ENCODE measurements around the gene MRPS5. TPM values are rescaled to one million over a fixed set of nuclear protein-coding genes. Genes with fewer than 3 reads are reported as not detected.
"Not testable (repeated sequence)": the region's sequence is repeated elsewhere in the genome, so short reads cannot be mapped to it uniquely, and the experiment has no call there.

MRPS5 gene
- total RNA-seq, 1 donor from 2014 or later, result 55.0 TPM

DNA sequence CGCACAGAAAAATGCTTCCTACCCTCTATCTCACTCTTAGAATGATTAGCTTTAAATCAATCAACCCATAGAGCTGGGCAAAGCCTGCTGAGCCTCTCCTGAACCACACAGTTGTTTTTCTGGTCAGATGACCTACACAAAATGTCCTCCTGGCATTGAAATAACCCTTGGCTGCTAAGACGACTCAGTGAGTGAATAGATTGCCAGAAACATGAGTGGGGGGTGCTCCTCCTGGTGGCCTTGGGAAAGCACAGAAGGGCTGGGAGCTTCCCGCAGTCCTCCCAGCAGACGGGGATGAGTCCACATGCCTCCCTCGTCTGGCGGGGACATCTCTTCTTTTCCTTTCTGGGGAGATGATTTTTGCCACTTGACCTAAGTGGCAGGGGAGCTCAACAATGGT lies 81.2 kb downstream of the MRPS5 start:
- intact Hi-C loops (cut with DNase I), result no loop called here
- Histone ChIP-seq H3K27me3 (no peaks in the 10 kb centered on the region), H3K4me1 (peaks cover 22% of the 10 kb centered on the region), H3K9me3 (no peaks in the 10 kb centered on the region), H3K36me3 (no peaks in the 10 kb centered on the region), H3K4me3 (no peak overlapping the region), H3K27ac (no peak overlapping the region)
- TF ChIP-seq POLR2AphosphoS5 (IDR thresholded peaks at IDR 0.05; ENCODE audit: insufficient read depth in 1 of 2, low read depth in 1 of 2) (no peak), POLR2A (IDR thresholded peaks at IDR 0.05) (no peak), CTCF (IDR thresholded peaks at IDR 0.05) (no peak)
- DNase-seq (ENCODE audit: extremely low spot score in 2 of 2), result no peak

DNA sequence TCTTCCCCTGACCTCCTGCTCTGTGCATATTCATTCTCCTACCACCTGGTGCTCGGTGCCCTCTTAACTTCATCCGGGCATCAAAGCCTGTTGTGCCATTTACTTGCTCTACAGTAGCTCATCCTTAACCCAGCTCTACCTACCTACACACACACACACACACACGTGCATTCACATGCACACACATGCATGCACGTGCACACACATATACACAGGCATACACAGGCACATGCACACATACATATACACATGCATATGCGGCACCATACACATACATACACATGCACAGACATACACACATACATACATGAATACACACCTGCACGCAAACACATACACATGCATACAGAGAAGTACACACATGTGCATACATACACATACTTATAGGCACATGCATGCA lies 81.6 kb downstream of the MRPS5 start:
- no peaks in the 10 kb centered on the region for H3K27me3 ChIP-seq
- H3K4me3 ChIP-seq, result no peak overlapping the region
- H3K9me3 ChIP-seq, result no peaks in the 10 kb centered on the region
- TF ChIP-seq POLR2AphosphoS5 (IDR thresholded peaks at IDR 0.05; ENCODE audit: insufficient read depth in 1 of 2, low read depth in 1 of 2), result no peak
- no peak for TF ChIP-seq POLR2A (IDR thresholded peaks at IDR 0.05)
- TF ChIP-seq CTCF (IDR thresholded peaks at IDR 0.05), result no peak
- intact Hi-C loops (cut with DNase I), result no loop called here
- no peaks in the 10 kb centered on the region for H3K36me3 ChIP-seq
- H3K27ac ChIP-seq, result no peak overlapping the region
- H3K4me1 ChIP-seq, result peaks cover 22% of the 10 kb centered on the region
- no peak for DNase-seq (ENCODE audit: extremely low spot score in 2 of 2)

DNA sequence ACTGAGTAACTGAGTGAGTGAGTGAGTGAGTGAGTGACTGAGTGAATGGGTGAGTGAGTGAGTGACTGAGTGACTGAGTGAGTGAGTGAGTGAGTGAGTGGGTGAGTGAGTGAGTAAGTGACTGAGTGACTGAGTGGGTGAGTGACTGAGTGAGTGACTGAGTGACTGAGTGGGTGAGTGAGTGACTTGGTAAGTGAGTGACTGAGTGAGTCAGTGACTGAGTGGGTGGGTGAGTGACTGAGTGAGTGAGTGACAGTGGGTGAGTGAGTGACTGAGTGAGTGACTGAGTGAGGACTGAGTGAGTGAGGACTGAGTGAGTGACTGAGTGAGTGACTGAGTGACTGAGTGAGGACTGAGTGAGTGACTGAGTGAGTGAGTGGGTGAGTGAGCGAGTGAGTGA lies 82.2 kb downstream of the MRPS5 start:
- no peak overlapping the region for H3K4me3 ChIP-seq
- H3K27ac ChIP-seq, result no peak overlapping the region
- TF ChIP-seq POLR2AphosphoS5 (IDR thresholded peaks at IDR 0.05; ENCODE audit: insufficient read depth in 1 of 2, low read depth in 1 of 2), result no peak
- no peak for TF ChIP-seq CTCF (IDR thresholded peaks at IDR 0.05)
- TF ChIP-seq POLR2A (IDR thresholded peaks at IDR 0.05), result no peak
- no peaks in the 10 kb centered on the region for H3K27me3 ChIP-seq
- H3K9me3 ChIP-seq, result no peaks in the 10 kb centered on the region
- intact Hi-C loops (cut with DNase I), result no loop called here
- no peaks in the 10 kb centered on the region for H3K36me3 ChIP-seq
- DNase-seq (ENCODE audit: extremely low spot score in 2 of 2), result no peak
- H3K4me1 ChIP-seq, result peaks cover 22% of the 10 kb centered on the region

- H3K9me3 ChIP-seq, result no peaks in the 10 kb centered on the region
- no peak for DNase-seq (ENCODE audit: extremely low spot score in 2 of 2)
- no peaks in the 10 kb centered on the region for H3K27me3 ChIP-seq
- H3K4me3 ChIP-seq, result no peak overlapping the region
- no peak overlapping the region for H3K27ac ChIP-seq
- intact Hi-C loops (cut with DNase I), result no loop called here
- no peak for TF ChIP-seq POLR2AphosphoS5 (IDR thresholded peaks at IDR 0.05; ENCODE audit: insufficient read depth in 1 of 2, low read depth in 1 of 2)
- no peak for TF ChIP-seq CTCF (IDR thresholded peaks at IDR 0.05)
- TF ChIP-seq POLR2A (IDR thresholded peaks at IDR 0.05), result no peak
- no peaks in the 10 kb centered on the region for H3K36me3 ChIP-seq
- H3K4me1 ChIP-seq, result peaks cover 18% of the 10 kb centered on the region
These were observed 82.8 kb downstream of the MRPS5 start for GRCh38 chr2:95038635-95039298.

DNA sequence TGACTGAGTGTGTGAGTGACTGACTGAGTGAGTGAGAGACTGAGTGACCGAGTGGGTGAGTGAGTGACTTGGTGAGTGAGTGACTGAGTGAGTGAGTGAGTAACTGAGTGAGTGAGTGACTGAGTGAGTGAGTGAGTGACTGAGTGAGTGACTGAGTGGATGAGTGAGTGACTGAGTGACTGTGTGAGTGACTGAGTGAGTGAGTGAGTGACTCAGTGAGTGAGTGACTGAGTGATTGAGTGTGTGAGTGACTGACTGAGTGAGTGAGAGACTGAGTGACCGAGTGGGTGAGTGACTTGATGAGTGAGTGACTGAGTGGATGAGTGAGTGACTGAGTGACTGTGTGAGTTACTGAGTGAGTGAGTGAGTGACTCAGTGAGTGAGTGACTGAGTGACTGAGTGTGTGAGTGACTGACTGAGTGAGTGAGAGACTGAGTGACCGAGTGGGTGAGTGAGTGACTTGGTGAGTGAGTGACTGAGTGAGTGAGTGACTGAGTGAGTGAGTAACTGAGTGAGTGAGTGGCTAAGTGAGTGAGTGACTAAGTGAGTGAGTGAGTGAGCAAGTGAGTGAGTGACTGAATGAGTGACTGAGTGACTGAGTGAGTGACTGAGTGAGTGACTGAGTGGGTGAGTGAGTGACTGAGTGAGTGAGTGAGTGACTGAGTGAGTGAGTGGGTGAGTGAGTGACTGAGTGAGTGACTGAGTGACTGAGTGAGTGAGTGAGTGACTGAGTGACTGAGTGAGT lies 83.6 kb downstream of the MRPS5 start:
- not testable (repeated sequence) for H3K27me3 ChIP-seq

More for the DNA sequence above, 83.6 kb downstream of the MRPS5 start:
- DNase-seq (ENCODE audit: extremely low spot score in 2 of 2); H3K27ac ChIP-seq; H3K4me3 ChIP-seq; H3K9me3 ChIP-seq; intact Hi-C loops (cut with DNase I); H3K36me3 ChIP-seq: not testable (repeated sequence)
- H3K4me1 ChIP-seq, result peaks cover 11% of the 10 kb centered on the region

Measured in vagina (tissue), 2 donors.